GM19452 (cell line): Measurements from ENCODE around the gene CACNA2D3.

Experiments
- ATAC-seq: cut with Tn5 transposase; IDR thresholded peaks from one replicate; pipeline ENCODE4 v1.9.1; 2021; ENCODE audit not compliant: unreplicated experiment

Gene CACNA2D3

GRCh38 chr3:54863786-54864185 lies 741.4 kb downstream of the CACNA2D3 start:
- ATAC-seq, result no peak

- no peak for ATAC-seq
Measured at GRCh38 chr3:54865316-54865715, 743.0 kb downstream of the CACNA2D3 start.

GRCh38 chr3:54866251-54866650 lies 743.9 kb downstream of the CACNA2D3 start:
- ATAC-seq, result no peak

- no peak for ATAC-seq
Measured at GRCh38 chr3:54870423-54870822, 748.1 kb downstream of the CACNA2D3 start.

- no peak for ATAC-seq
Measured at GRCh38 chr3:54871867-54872266, 749.5 kb downstream of the CACNA2D3 start.

GRCh38 chr3:54873059-54874010 lies 751.0 kb downstream of the CACNA2D3 start:
- no peak for ATAC-seq

- no peak for ATAC-seq
Measured at GRCh38 chr3:54874816-54875556, 752.6 kb downstream of the CACNA2D3 start.

GRCh38 chr3:54875596-54876268 lies 753.4 kb downstream of the CACNA2D3 start:
- ATAC-seq, result no peak

GRCh38 chr3:54876694-54877093 lies 754.3 kb downstream of the CACNA2D3 start:
- ATAC-seq, result no peak

- ATAC-seq, result no peak
Measured at GRCh38 chr3:54877730-54878129, 755.4 kb downstream of the CACNA2D3 start.

- ATAC-seq, result no peak
Measured at GRCh38 chr3:54878145-54878544, 755.8 kb downstream of the CACNA2D3 start.

- no peak for ATAC-seq
Measured at GRCh38 chr3:54882129-54882833, 759.9 kb downstream of the CACNA2D3 start.

GRCh38 chr3:54888162-54888561 lies 765.8 kb downstream of the CACNA2D3 start:
- no peak for ATAC-seq

GRCh38 chr3:54888873-54889272 lies 766.5 kb downstream of the CACNA2D3 start:
- ATAC-seq, result no peak

- ATAC-seq, result no peak
Measured at GRCh38 chr3:54889731-54890130, 767.4 kb downstream of the CACNA2D3 start.

GRCh38 chr3:54891540-54891897 lies 769.2 kb downstream of the CACNA2D3 start:
- no peak for ATAC-seq

GRCh38 chr3:54892168-54892567 lies 769.8 kb downstream of the CACNA2D3 start:
- no peak for ATAC-seq

GRCh38 chr3:54895613-54896012 lies 773.3 kb downstream of the CACNA2D3 start:
- ATAC-seq, result no peak

- no peak for ATAC-seq
Measured at GRCh38 chr3:54897028-54897711, 774.8 kb downstream of the CACNA2D3 start.

- ATAC-seq, result no peak
Measured at GRCh38 chr3:54899273-54899672, 776.9 kb downstream of the CACNA2D3 start.
